Fibroblast of skin of right quadriceps (primary cell): Measurements from ENCODE around the gene CHCHD6.

ENCODE experiments used
- DNase-seq: peaks from one replicate; pipeline ENCODE4 v3.0.0-alpha.2; 2013

The CHCHD6 gene

GRCh38 chr3:126952261-126952982, 248.4 kb downstream of the CHCHD6 start:
- no peak for DNase-seq

- no peak for DNase-seq
Observed at GRCh38 chr3:126952983-126953660, 249.1 kb downstream of the CHCHD6 start.

- DNase-seq = no peak
Observed at GRCh38 chr3:126954141-126954842, 250.3 kb downstream of the CHCHD6 start.

GRCh38 chr3:126955004-126955790, 251.2 kb downstream of the CHCHD6 start:
- DNase-seq = no peak

- DNase-seq = no peak
Observed at GRCh38 chr3:126956361-126956760, 252.3 kb downstream of the CHCHD6 start.

- no peak for DNase-seq
Observed at GRCh38 chr3:126956866-126957650, 253.0 kb downstream of the CHCHD6 start.

GRCh38 chr3:126957776-126958637, 254.0 kb downstream of the CHCHD6 start:
- no peak for DNase-seq

- no peak for DNase-seq
Observed at GRCh38 chr3:126958638-126959085, 254.6 kb downstream of the CHCHD6 start.

- no peak for DNase-seq
Observed at GRCh38 chr3:126959136-126959920, 255.3 kb downstream of the CHCHD6 start.

GRCh38 chr3:126959921-126960603, 256.0 kb downstream of the CHCHD6 start:
- peak; percentile 28 for DNase-seq

GRCh38 chr3:126960604-126960995, 256.6 kb downstream of the CHCHD6 start:
- no peak for DNase-seq

- peak; percentile 14 for DNase-seq
Observed at GRCh38 chr3:126961191-126961790, 257.3 kb downstream of the CHCHD6 start.

GRCh38 chr3:126961791-126962461, 257.9 kb downstream of the CHCHD6 start:
- no peak for DNase-seq

- no peak for DNase-seq
Observed at GRCh38 chr3:126962756-126963155, 258.7 kb downstream of the CHCHD6 start.

- DNase-seq = no peak
Observed at GRCh38 chr3:126963261-126964190, 259.5 kb downstream of the CHCHD6 start.

GRCh38 chr3:126964261-126964660, 260.2 kb downstream of the CHCHD6 start:
- DNase-seq = no peak

GRCh38 chr3:126964950-126965349, 260.9 kb downstream of the CHCHD6 start:
- no peak for DNase-seq
